ENCODE results near the gene TSPAN4.

TSPAN4 gene

GRCh38 chr11:914747-915501, 72.3 kb downstream of the TSPAN4 start:
- ATAC-seq: no peak
- TF ChIP-seq GLIS3 (CRISPR knock-in tag; IDR thresholded peaks at IDR 0.05) (no peak), ZNF565 (CRISPR knock-in tag; conservative IDR thresholded peaks at IDR 0.05; ENCODE audit: low read depth) (no peak)
